Measurements from ENCODE around the gene CAMK1G.

The CAMK1G gene

GRCh38 chr1:209601809-209602657 is 18.5 kb downstream of the CAMK1G start:
- DNase-seq = no peak

GRCh38 chr1:209603877-209604276 is 20.4 kb downstream of the CAMK1G start:
- DNase-seq = no peak

- no peak for DNase-seq
Measured at GRCh38 chr1:209607102-209607794, 23.7 kb downstream of the CAMK1G start.

GRCh38 chr1:209607795-209608178 is 24.3 kb downstream of the CAMK1G start:
- DNase-seq = no peak

GRCh38 chr1:209609041-209609790 is 25.7 kb downstream of the CAMK1G start:
- no peak for DNase-seq

- DNase-seq = no peak
Measured at GRCh38 chr1:209609791-209610630, 26.5 kb downstream of the CAMK1G start.

GRCh38 chr1:209610631-209610905 is 27.1 kb downstream of the CAMK1G start:
- DNase-seq = no peak

- DNase-seq = no peak
Measured at GRCh38 chr1:209611771-209612570, 28.5 kb downstream of the CAMK1G start.

GRCh38 chr1:209612646-209613399 is 29.3 kb downstream of the CAMK1G start:
- DNase-seq = no peak

- no peak for DNase-seq
Measured at GRCh38 chr1:209613400-209614150, 30.1 kb downstream of the CAMK1G start.

- no peak for DNase-seq
Measured at GRCh38 chr1:209614151-209614420, 30.6 kb downstream of the CAMK1G start.

GRCh38 chr1:209614906-209615305 is 31.4 kb downstream of the CAMK1G start:
- no peak for DNase-seq

- no peak for DNase-seq
Measured at GRCh38 chr1:209616366-209617046, 33.0 kb downstream of the CAMK1G start.

GRCh38 chr1:209617047-209617673 is 33.6 kb downstream of the CAMK1G start:
- no peak for DNase-seq

- DNase-seq = no peak
Measured at GRCh38 chr1:209617755-209618154, 34.2 kb downstream of the CAMK1G start.

GRCh38 chr1:209618291-209618690 is 34.8 kb downstream of the CAMK1G start:
- DNase-seq = no peak

GRCh38 chr1:209618756-209619420 is 35.4 kb downstream of the CAMK1G start:
- DNase-seq = no peak

GRCh38 chr1:209619696-209620486 is 36.4 kb downstream of the CAMK1G start:
- DNase-seq = no peak
